D721Med (cell line): ENCODE results near the gene PPP3CA.

Experiments
- DNase-seq: peaks from one replicate; pipeline ENCODE4 v3.0.0; 2011; ENCODE audit warnings: low spot score; ENCODE audit not compliant: insufficient read length
- FAIRE-seq: peaks from 2 replicates; lab custom pipeline; 2011; peaks lifted over from hg19 to GRCh38; lab: Jason Lieb, UNC
- TF ChIP-seq, protein P1 (sequence below): IDR thresholded peaks from 2 replicates; pipeline ENCODE4 v1.5.1; 2012; ENCODE audit warnings: mild to moderate bottlenecking, control low read depth; ENCODE audit not compliant: insufficient read depth; ENCODE audit errors: missing control alignments

Gene PPP3CA

DNA sequence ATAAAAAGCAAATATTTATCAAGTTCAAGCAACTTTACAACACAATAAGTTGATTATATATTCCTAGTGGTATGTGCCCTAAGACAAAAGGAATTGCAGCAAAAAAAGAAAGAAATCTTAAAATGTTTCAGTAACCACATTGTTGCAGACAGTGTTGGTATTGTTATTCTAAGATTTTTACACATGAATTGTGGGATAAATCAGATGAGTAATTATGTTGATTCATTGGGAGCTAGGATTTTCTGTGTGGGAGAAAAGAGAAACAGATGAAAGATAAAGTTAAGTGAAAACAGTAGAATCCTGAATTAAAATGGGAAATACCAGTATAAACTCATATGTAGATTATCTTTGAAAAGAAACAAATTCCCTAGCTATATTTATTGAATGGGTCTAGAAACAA lies 362.4 kb downstream of the PPP3CA start:
- FAIRE-seq, result no peak
- TF ChIP-seq, protein P1, sequence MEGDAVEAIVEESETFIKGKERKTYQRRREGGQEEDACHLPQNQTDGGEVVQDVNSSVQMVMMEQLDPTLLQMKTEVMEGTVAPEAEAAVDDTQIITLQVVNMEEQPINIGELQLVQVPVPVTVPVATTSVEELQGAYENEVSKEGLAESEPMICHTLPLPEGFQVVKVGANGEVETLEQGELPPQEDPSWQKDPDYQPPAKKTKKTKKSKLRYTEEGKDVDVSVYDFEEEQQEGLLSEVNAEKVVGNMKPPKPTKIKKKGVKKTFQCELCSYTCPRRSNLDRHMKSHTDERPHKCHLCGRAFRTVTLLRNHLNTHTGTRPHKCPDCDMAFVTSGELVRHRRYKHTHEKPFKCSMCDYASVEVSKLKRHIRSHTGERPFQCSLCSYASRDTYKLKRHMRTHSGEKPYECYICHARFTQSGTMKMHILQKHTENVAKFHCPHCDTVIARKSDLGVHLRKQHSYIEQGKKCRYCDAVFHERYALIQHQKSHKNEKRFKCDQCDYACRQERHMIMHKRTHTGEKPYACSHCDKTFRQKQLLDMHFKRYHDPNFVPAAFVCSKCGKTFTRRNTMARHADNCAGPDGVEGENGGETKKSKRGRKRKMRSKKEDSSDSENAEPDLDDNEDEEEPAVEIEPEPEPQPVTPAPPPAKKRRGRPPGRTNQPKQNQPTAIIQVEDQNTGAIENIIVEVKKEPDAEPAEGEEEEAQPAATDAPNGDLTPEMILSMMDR, result no peak
- no peak for DNase-seq

DNA sequence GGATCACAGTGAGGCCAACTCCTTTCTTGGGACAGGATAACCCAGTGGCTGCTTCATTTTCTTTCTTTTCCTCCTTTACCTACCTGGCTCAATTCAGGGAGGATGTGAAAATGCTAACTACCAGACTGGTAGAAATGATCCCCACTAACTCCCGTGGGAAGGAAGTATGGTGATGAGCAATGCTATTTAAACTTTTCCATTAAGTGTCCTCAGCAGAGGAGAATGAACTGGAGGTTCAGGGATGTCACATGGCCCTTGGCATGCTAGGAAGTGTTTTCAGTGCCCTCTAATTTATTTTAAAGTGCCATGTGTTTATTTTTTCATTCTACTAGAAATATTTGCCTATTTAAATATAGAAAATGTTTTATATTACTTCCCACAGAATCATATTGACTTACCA lies 363.9 kb downstream of the PPP3CA start:
- TF ChIP-seq, protein P1, result no peak
- DNase-seq, result no peak
- FAIRE-seq, result no peak

DNA sequence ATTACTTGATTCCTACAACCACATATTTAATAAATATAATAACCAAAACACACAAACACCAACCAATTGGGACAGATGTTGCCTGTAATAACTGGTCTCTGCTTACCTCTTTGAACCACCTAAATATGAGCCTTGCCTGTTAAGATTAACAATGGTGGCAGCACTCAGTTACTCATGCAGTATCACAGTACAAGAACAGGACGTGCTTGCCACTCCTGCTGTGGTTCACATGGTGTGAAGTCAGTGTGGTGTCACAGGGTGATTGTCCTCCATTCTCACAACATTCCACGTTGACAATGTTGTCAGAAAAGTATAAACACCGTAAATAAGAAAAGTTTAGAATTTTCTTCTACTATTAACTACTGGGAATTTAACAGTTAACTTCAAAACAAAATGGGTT lies 365.0 kb downstream of the PPP3CA start:
- FAIRE-seq (no peak), DNase-seq (no peak)
- TF ChIP-seq, protein P1, result no peak

DNA sequence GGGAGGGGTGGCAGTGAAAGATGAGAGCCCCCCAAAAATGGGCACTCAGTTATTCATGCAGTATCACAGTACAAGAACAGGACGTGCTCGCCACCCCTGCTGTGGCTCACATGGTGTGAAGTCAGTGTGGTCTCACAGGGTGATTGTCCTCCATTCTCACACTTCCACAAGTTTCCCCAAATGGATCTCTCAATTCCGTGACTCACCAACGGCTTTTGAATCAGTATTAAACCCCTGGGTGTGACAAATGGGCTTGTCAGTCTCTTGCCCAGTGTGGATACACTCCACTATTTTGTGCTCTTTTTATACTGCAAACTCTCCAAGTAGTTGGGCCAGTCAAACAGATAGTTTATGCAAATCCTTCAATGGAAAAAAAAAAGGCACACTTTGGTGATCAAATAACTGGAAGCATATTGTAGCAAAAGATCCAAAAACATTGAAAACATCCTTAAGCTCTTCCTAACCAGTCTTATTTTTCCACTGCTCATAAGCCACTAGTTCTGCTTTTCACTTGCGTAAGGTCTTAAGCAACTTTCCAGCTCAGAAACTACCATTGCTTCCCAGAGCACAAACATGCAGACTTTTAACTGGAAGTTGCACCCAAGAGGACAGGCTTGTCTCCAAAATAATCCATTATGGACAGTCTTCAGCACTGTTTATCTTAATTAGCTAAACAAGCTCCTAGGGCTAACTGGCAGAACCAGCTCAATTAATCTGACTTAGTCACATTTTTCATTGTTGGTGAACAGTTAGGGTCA lies 365.7 kb downstream of the PPP3CA start:
- no peak for DNase-seq
- no peak for FAIRE-seq
- TF ChIP-seq, protein P1, result no peak

DNA sequence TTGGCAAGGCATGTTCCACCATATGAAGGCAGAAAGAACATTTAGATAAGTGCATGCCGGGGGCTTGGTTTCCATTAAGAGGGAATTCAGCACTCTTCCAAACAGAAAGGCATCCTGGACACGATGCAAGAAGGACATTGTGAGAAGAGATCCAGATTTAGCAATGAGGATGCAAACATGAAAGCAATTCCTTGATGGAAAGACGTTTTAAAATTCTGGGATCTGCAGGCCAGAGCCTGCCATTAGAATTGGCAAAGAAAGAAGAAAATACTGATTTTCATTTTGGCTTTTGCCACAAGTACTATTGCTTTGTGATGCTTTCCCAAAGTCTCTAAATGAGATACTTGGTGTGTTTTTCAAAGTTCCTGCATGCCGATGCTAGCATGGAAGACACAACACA lies 367.6 kb downstream of the PPP3CA start:
- FAIRE-seq, result no peak
- DNase-seq, result no peak
- TF ChIP-seq, protein P1, result no peak

DNA sequence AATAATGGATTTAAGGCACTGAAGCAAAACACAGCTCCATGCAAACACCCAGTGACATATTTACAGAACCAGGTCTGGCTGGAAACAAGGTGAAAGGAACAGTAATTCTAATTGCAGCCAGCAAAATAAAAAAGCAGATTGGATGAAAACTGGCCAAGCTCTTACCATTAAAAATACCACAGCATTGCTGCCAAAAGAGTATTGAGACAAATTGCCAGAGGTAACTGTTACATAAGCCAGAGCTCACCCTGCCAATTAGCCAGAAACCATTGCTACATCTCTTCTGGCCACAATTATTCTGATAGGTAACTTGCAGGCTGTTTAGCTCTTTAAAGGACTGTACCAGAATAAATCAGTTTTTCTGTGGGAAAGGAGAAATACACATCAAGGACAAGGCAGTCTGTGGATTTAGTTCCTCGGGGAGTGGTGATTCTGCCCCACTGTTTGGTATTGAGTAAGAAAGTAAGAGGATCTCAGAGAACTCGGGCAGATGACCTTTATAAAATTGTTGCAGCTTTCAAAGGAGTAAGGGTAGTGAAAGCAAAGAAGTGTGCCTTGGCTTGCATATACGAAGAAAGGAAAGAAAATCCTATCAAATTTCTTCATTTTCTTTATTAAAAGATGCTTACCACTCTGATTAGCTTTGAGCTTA lies 369.5 kb downstream of the PPP3CA start:
- FAIRE-seq (no peak), DNase-seq (no peak)
- TF ChIP-seq, protein P1, result no peak

DNA sequence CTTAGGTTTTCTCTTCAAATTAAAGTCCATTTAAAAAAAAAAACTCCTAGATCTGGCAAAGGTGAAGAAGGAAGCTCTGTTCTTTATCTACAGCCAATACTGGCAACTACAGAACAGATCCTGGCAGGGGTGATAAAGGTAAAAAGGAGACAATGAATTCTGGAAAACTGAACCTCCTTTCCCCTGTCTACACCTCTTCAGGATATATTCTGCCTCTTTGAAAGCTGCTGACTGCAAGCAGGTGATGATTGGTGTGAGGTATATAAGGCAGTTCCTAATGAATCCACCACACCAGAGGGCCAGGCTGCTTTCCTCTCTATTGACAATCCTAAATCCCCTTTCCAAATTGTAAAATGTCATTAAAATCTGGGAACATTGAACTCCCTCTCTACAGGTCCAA lies 370.1 kb downstream of the PPP3CA start:
- TF ChIP-seq, protein P1, result no peak
- FAIRE-seq (no peak), DNase-seq (no peak)
